HCT116 (cell line): ENCODE data around the gene KLHDC7A. TPM values are rescaled to one million over a fixed set of nuclear protein-coding genes. Genes with fewer than 3 reads are reported as not detected.

Experiments used
- ATAC-seq: fragments of 200-7000 bp; cut with Tn5 transposase; 2 replicates; pipeline ENCODE4 v1.9.1; 2020; ENCODE audit warnings: mild to moderate bottlenecking, moderate library complexity
- BruUV-seq: library from RNA; stranded (reverse); fragments of 400-500 nt; replicated peaks from 2 replicates; lab custom pipeline; 2021; lab: Mats Ljungman, UMichigan
- CTCF ChIA-PET: fragments of 300-600 bp; sonication (Branson Sonifier 250); formaldehyde crosslinking; loops from one replicate; lab custom pipeline; 2021; ENCODE audit warnings: antibody characterized with exemption; lab: Charles Lee
- POLR2A ChIA-PET: fragments of 300-600, 350-600 bp; sonication (Branson Sonifier 250); formaldehyde crosslinking; loops from one replicate; lab custom pipeline; 2021; ENCODE audit warnings: antibody characterized with exemption; lab: Charles Lee
- RAD21 ChIA-PET, 2 experiments: fragments of 300-600 bp; sonication (Branson Sonifier 250); formaldehyde crosslinking; loops; one replicate each; lab custom pipeline; 2023; ENCODE audit warnings: low total read pairs in 2 of 2; ENCODE audit not compliant: uncharacterized antibody in 2 of 2, unreplicated experiment in 2 of 2, low non-redundant PET in 1 of 2; lab: Charles Lee
- DNase-seq: peaks from one replicate; pipeline ENCODE4 v3.0.0-alpha.2; 2010; ENCODE audit warnings: low read depth, low spot score
- H2AFZ ChIP-seq: fragments of 200-600 bp; shearing (Covaris generic), sonication (generic); 2 replicates; pipeline ENCODE4 v1.6.1; 2017; ENCODE audit warnings: low read depth, mixed run types, mixed read lengths, antibody characterized with exemption, low read length; ENCODE audit not compliant: poor library complexity, severe bottlenecking
- H3K27ac ChIP-seq: 2 replicates; pipeline ENCODE4 v1.5.1; 2012; ENCODE audit warnings: low read depth, low read length
- H3K27me3 ChIP-seq: fragments of 200-600 bp; sonication (generic); 2 replicates; pipeline ENCODE4 v1.6.1; 2016; ENCODE audit warnings: mixed run types, low read length, mixed read lengths; ENCODE audit not compliant: insufficient read depth
- H3K36me3 ChIP-seq, 2 experiments: fragments of 200-500 bp in 1 of 2; fragments of 200-600 bp in 1 of 2; sonication (Bioruptor generic) in 1 of 2; sonication (generic) in 1 of 2; 2 replicates each; pipeline versions ENCODE4 v1.5.1 to v1.6.1; 2014 to 2016; ENCODE audit warnings: low read length in 2 of 2, inconsistent platforms in 1 of 2, mixed read lengths in 1 of 2, mixed run types in 1 of 2; ENCODE audit not compliant: insufficient read depth in 2 of 2, control insufficient read depth in 1 of 2
- H3K4me1 ChIP-seq, 2 experiments: fragments of 200-600 bp in 1 of 2; sonication (generic) in 1 of 2; 2 replicates each; pipeline versions ENCODE4 v1.5.1 to v1.6.1; 2012 to 2017; ENCODE audit warnings: low read length in 2 of 2, inconsistent platforms in 1 of 2, mild to moderate bottlenecking in 1 of 2, mixed read lengths in 1 of 2, mixed run types in 1 of 2, moderate library complexity in 1 of 2; ENCODE audit not compliant: insufficient read depth in 2 of 2, control insufficient read depth in 1 of 2
- H3K4me2 ChIP-seq: fragments of 200-600 bp; sonication (generic); 2 replicates; pipeline ENCODE4 v1.6.1; 2017; ENCODE audit warnings: mixed run types, low read length, mixed read lengths
- H3K4me3 ChIP-seq, 2 experiments: fragments of 200-600 bp in 1 of 2; sonication (generic) in 1 of 2; replicated peaks in 1 of 2; 2 replicates each; pipeline ENCODE4 v1.5.1; 2011 to 2016; ENCODE audit warnings: low read length in 2 of 2, control low read depth in 1 of 2, low read depth in 1 of 2, mild to moderate bottlenecking in 1 of 2, mixed read lengths in 1 of 2, mixed run types in 1 of 2
- H3K79me2 ChIP-seq: fragments of 200-600 bp; sonication (generic); 2 replicates; pipeline ENCODE4 v1.6.1; 2017; ENCODE audit warnings: mild to moderate bottlenecking, mixed run types, low read length, moderate library complexity, mixed read lengths; ENCODE audit not compliant: insufficient read depth
- H3K9ac ChIP-seq: fragments of 200-600 bp; sonication (generic); 2 replicates; pipeline ENCODE4 v1.6.1; 2016; ENCODE audit warnings: low read length, mixed read lengths
- H3K9me2 ChIP-seq: fragments of 200-600 bp; sonication (generic), shearing (Covaris generic); 2 replicates; pipeline ENCODE4 v1.6.1; 2017; ENCODE audit warnings: mixed run types, mild to moderate bottlenecking, moderate library complexity; ENCODE audit not compliant: insufficient read depth
- H3K9me3 ChIP-seq, 2 experiments: fragments of 200-500 bp in 1 of 2; fragments of 200-600 bp in 1 of 2; sonication (Bioruptor generic) in 1 of 2; sonication (generic) in 1 of 2; 2 replicates each; pipeline ENCODE4 v1.6.1; 2014 to 2017; ENCODE audit warnings: low read length in 2 of 2, mixed read lengths in 2 of 2, inconsistent platforms in 1 of 2, low read depth in 1 of 2, mild to moderate bottlenecking in 1 of 2, mixed run types in 1 of 2, moderate library complexity in 1 of 2; ENCODE audit not compliant: control insufficient read depth in 1 of 2, insufficient read depth in 1 of 2
- H4K20me1 ChIP-seq: fragments of 200-600 bp; sonication (generic), shearing (Covaris generic); 2 replicates; pipeline ENCODE4 v1.6.1; 2017; ENCODE audit warnings: mixed run types, mild to moderate bottlenecking, moderate library complexity; ENCODE audit not compliant: insufficient read depth
- CBX3 ChIP-seq: IDR thresholded peaks from 2 replicates; pipeline ENCODE4 v1.6.1; 2012; ENCODE audit warnings: low read depth
- EZH2phosphoT487 ChIP-seq: fragments of 200-600 bp; IDR thresholded peaks from 2 replicates; pipeline ENCODE4 v1.6.1; 2018; ENCODE audit warnings: antibody characterized with exemption, borderline replicate concordance
- POLR2AphosphoS5 ChIP-seq: IDR thresholded peaks from 2 replicates; pipeline ENCODE4 v1.6.1; 2011; ENCODE audit warnings: mild to moderate bottlenecking, low read depth, low read length, moderate library complexity
- SIN3A ChIP-seq: IDR thresholded peaks from 2 replicates; pipeline ENCODE4 v1.6.1; 2012; ENCODE audit warnings: low read depth
- YY1 ChIP-seq: IDR thresholded peaks from 2 replicates; pipeline ENCODE4 v1.6.1; 2011; ENCODE audit warnings: low read length, low read depth, moderate library complexity, mild to moderate bottlenecking; ENCODE audit not compliant: insufficient replicate concordance; ENCODE audit errors: extremely low read depth
- ZFX ChIP-seq: fragments of 450-650 bp; IDR thresholded peaks from 2 replicates; pipeline ENCODE4 v1.6.1; 2017
- intact Hi-C: fragments of 100-400 bp; cut with micrococcal nuclease; formaldehyde crosslinking; loops from 2 replicates; pipeline ENCODE4 v1.10.0; 2022
- total RNA-seq: library from RNA; stranded (reverse); gene quantifications from one replicate; pipeline ENCODE4 v1.2.1, GENCODE V29; 2021; ENCODE audit not compliant: unreplicated experiment
- TF ChIP-seq, protein P1 (sequence below): IDR thresholded peaks from 2 replicates; pipeline ENCODE4 v1.6.1; 2012; ENCODE audit warnings: low read depth

KLHDC7A gene
- total RNA-seq, 1 experiment from 2014 or later: 0.30 TPM

DNA sequence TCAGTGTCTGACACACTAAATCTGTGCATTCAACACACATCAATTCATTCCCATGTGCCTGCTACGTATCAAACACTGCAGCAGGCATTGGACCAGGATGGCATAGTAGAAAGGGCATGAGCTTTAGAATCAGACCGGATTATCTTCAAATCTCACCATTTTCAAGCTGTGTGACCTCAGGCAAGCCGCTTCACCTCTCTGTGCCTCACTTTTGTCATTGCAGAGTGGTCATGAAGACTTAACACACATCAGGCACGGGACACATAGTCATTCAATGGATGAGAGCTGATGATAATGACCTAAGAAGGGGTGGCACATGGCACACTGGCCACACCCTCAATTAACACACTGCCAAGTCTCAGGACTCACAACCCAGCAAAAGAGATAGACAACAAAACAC lies 46.8 kb downstream of the KLHDC7A start:
- no peaks in the 10 kb centered on the region for H4K20me1 ChIP-seq
- H3K27me3 ChIP-seq: peaks cover 9% of the 10 kb centered on the region; the same call in 1 of the 2 replicates
- no peak for TF ChIP-seq EZH2phosphoT487
- TF ChIP-seq POLR2AphosphoS5: no peak
- TF ChIP-seq, protein P1, sequence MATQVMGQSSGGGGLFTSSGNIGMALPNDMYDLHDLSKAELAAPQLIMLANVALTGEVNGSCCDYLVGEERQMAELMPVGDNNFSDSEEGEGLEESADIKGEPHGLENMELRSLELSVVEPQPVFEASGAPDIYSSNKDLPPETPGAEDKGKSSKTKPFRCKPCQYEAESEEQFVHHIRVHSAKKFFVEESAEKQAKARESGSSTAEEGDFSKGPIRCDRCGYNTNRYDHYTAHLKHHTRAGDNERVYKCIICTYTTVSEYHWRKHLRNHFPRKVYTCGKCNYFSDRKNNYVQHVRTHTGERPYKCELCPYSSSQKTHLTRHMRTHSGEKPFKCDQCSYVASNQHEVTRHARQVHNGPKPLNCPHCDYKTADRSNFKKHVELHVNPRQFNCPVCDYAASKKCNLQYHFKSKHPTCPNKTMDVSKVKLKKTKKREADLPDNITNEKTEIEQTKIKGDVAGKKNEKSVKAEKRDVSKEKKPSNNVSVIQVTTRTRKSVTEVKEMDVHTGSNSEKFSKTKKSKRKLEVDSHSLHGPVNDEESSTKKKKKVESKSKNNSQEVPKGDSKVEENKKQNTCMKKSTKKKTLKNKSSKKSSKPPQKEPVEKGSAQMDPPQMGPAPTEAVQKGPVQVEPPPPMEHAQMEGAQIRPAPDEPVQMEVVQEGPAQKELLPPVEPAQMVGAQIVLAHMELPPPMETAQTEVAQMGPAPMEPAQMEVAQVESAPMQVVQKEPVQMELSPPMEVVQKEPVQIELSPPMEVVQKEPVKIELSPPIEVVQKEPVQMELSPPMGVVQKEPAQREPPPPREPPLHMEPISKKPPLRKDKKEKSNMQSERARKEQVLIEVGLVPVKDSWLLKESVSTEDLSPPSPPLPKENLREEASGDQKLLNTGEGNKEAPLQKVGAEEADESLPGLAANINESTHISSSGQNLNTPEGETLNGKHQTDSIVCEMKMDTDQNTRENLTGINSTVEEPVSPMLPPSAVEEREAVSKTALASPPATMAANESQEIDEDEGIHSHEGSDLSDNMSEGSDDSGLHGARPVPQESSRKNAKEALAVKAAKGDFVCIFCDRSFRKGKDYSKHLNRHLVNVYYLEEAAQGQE: no peak
- no peak for TF ChIP-seq CBX3
- TF ChIP-seq YY1: no peak
- TF ChIP-seq SIN3A: no peak
- TF ChIP-seq ZFX: no peak
- BruUV-seq: no TSS peak
- CTCF ChIA-PET: interaction anchor here (1.2 kb wide), 1 partner anchor 29 kb away, joined by 3 read pairs; no protein-coding TSS in a partner anchor
- ATAC-seq (no peak), DNase-seq (no peak)
- H2AFZ ChIP-seq: no peak overlapping the region
- H3K27ac ChIP-seq: no peak overlapping the region
- H3K79me2 ChIP-seq: no peaks in the 10 kb centered on the region
- no peaks in the 10 kb centered on the region for H3K9me3 ChIP-seq
- H3K9ac ChIP-seq: no peak overlapping the region
- POLR2A ChIA-PET: no interaction called here
- RAD21 ChIA-PET: no interaction called here
- H3K4me2 ChIP-seq: no peak overlapping the region
- no peak overlapping the region for H3K4me3 ChIP-seq
- intact Hi-C loops: no loop called here
- no peaks in the 10 kb centered on the region for H3K9me2 ChIP-seq
- H3K36me3 ChIP-seq: no peaks in the 10 kb centered on the region
- H3K4me1 ChIP-seq: peaks cover 4 to 7% of the 10 kb centered on the region in 2 experiments; a peak in 3 of 4 replicates
